ENCODE results near the gene MTX3. TPM values are rescaled to one million over a fixed set of nuclear protein-coding genes. Genes with fewer than 3 reads are reported as not detected.

The MTX3 gene
- polyA plus RNA-seq, 1 of the 3 experiments (the other 2 are of a cell fraction), result 6.8 TPM

GRCh38 chr5:79982136-79982535 lies 8.9 kb downstream of the MTX3 start:
- H3K27ac ChIP-seq (ENCODE audit: low read depth in 2 of 2, low read length in 1 of 2), result no peak overlapping the region
- peaks cover 52 to 84% of the 10 kb centered on the region in 2 experiments for H3K36me3 ChIP-seq (replicated peaks in 1 of 2; ENCODE audit: control insufficient read depth in 1 of 2, insufficient read depth in 2 of 2, low read length in 1 of 2)
- peaks cover 3% of the 10 kb centered on the region for H3F3A ChIP-seq (replicated peaks; ENCODE audit: insufficient read depth)
- no peak overlapping the region for H2AFZ ChIP-seq (ENCODE audit: low read depth)
- no peaks in the 10 kb centered on the region for H3K79me2 ChIP-seq (ENCODE audit: insufficient read depth)
- H3K4me2 ChIP-seq, result no peak overlapping the region
- CTCF ChIA-PET, result no interaction called here
- WGBS (ENCODE audit: low lambda C conversion rate), result 26% methylated on average over 1 of the region's 1 CpG
- H3K9me3 ChIP-seq, result no peaks in the 10 kb centered on the region
- POLR2A ChIA-PET, result no interaction called here
- no peak overlapping the region for H3K4me3 ChIP-seq (ENCODE audit: low read depth in 2 of 2, low read length in 1 of 2)
- H3K9me2 ChIP-seq, result no peaks in the 10 kb centered on the region
- no peak for DNase-seq
- no peaks in the 10 kb centered on the region for H3K4me1 ChIP-seq (ENCODE audit: control insufficient read depth in 1 of 2, insufficient read depth in 2 of 2, low read depth in 1 of 2, low read length in 1 of 2)
- H3K9ac ChIP-seq, result no peak overlapping the region
- no peaks in the 10 kb centered on the region for H3K27me3 ChIP-seq (ENCODE audit: insufficient read depth)
- no peaks in the 10 kb centered on the region for H4K20me1 ChIP-seq (ENCODE audit: insufficient read depth)
- TF ChIP-seq POLR2AphosphoS5 (IDR thresholded peaks at IDR 0.05; ENCODE audit: low read depth, low read length) (no peak), GATA2 (CRISPR knock-in tag; IDR thresholded peaks at IDR 0.05) (no peak), YY1 (IDR thresholded peaks at IDR 0.05; ENCODE audit: low read depth) (no peak), CTCF (IDR thresholded peaks at IDR 0.05) (no peak), MXI1 (IDR thresholded peaks at IDR 0.05; ENCODE audit: low read depth, low read length) (no peak), USF2 (IDR thresholded peaks at IDR 0.05; ENCODE audit: borderline replicate concordance, low read depth, low read length) (no peak), SIN3A (IDR thresholded peaks at IDR 0.05; ENCODE audit: borderline replicate concordance, low read depth, low read length) (no peak), IRF3 (IDR thresholded peaks at IDR 0.05; ENCODE audit: low read depth, low read length) (no peak), MEF2A (IDR thresholded peaks at IDR 0.05; ENCODE audit: borderline replicate concordance, low read depth) (no peak), TEAD4 (IDR thresholded peaks at IDR 0.05; ENCODE audit: borderline replicate concordance, insufficient read depth) (no peak), RAD21 (IDR thresholded peaks at IDR 0.05; ENCODE audit: low read length) (no peak), USF1 (IDR thresholded peaks at IDR 0.05; ENCODE audit: borderline replicate concordance, low read depth) (no peak), ELF1 (IDR thresholded peaks at IDR 0.05) (no peak), CHD2 (IDR thresholded peaks at IDR 0.05; ENCODE audit: low read length, partially characterized antibody) (no peak), FOXJ3 (CRISPR knock-in tag; IDR thresholded peaks at IDR 0.05) (no peak), RCOR1 (IDR thresholded peaks at IDR 0.05; ENCODE audit: low read length) (no peak), SMC3 (IDR thresholded peaks at IDR 0.05; ENCODE audit: low read depth, low read length) (no peak), TCF12 (IDR thresholded peaks at IDR 0.05) (no peak), JUND (IDR thresholded peaks at IDR 0.05) (no peak), ZBTB33 (IDR thresholded peaks at IDR 0.05; ENCODE audit: borderline replicate concordance, low read depth) (no peak)

All from SK-N-SH (cell line).